Fibroblast of lung (primary cell): ENCODE data around the gene C5orf24.
"Not testable (repeated sequence)": the region's sequence is repeated elsewhere in the genome, so short reads cannot be mapped to it uniquely, and the experiment has no call there.

ENCODE experiments used
- EZH2 ChIP-seq: IDR thresholded peaks from 2 replicates; pipeline ENCODE4 v1.5.1; 2012; ENCODE audit warnings: low read length, control low read depth, mild to moderate bottlenecking; ENCODE audit errors: missing control alignments
- TF ChIP-seq, protein P1 (sequence below), 2 donors: IDR thresholded peaks in 1 of 2; conservative IDR thresholded peaks in 1 of 2; 1 replicate in 1 of 2; 2 replicates in 1 of 2; pipeline ENCODE4 v1.5.1; 2011 to 2012; ENCODE audit warnings: low read length in 2 of 2, control low read depth in 1 of 2, inconsistent platforms in 1 of 2, low read depth in 1 of 2, mild to moderate bottlenecking in 1 of 2

DNA sequence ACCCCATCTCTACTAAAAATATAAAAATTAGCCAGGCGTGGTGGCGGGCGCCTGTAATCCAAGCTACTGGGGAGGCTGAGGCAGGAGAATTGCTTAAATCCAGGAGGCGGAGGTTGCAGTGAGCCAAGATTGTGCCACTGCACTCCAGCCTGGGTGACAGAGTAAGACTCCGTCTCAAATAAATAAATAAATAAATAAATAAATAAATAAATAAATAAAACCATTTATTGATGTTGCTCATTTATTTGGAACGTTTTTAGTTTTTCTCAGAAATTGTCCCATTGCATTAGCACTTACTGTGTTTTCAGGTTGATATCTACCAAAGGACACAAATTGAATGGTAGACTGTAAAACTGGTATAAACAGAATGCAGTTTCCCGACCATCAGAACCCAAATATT is 10.7 kb downstream of the C5orf24 start:
- TF ChIP-seq, protein P1, sequence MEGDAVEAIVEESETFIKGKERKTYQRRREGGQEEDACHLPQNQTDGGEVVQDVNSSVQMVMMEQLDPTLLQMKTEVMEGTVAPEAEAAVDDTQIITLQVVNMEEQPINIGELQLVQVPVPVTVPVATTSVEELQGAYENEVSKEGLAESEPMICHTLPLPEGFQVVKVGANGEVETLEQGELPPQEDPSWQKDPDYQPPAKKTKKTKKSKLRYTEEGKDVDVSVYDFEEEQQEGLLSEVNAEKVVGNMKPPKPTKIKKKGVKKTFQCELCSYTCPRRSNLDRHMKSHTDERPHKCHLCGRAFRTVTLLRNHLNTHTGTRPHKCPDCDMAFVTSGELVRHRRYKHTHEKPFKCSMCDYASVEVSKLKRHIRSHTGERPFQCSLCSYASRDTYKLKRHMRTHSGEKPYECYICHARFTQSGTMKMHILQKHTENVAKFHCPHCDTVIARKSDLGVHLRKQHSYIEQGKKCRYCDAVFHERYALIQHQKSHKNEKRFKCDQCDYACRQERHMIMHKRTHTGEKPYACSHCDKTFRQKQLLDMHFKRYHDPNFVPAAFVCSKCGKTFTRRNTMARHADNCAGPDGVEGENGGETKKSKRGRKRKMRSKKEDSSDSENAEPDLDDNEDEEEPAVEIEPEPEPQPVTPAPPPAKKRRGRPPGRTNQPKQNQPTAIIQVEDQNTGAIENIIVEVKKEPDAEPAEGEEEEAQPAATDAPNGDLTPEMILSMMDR (conservative IDR thresholded peaks at IDR 0.05 in 1 of 2, IDR thresholded peaks at IDR 0.05 in 1 of 2; ENCODE audit: low read depth in 1 of 2, low read length in 2 of 2), result not testable (repeated sequence)
- TF ChIP-seq EZH2, result not testable (repeated sequence)
